OCI-LY1 (cell line): ENCODE measurements around the gene DOCK2.

ENCODE experiments used
- CTCF ChIP-seq: fragments of 200-600 bp; sonication (generic), shearing (Covaris generic); IDR thresholded peaks from 2 replicates; pipeline ENCODE4 v1.5.1; 2017; ENCODE audit warnings: mild to moderate bottlenecking, antibody characterized with exemption, low read length, moderate library complexity, mixed read lengths
- EZH2 ChIP-seq: fragments of 200-600 bp; sonication (generic), shearing (Covaris generic); IDR thresholded peaks from 2 replicates; pipeline ENCODE4 v1.8.0; 2017; ENCODE audit warnings: borderline replicate concordance, mixed run types, mild to moderate bottlenecking, antibody characterized with exemption, low read length, moderate library complexity, mixed read lengths

- no peak for TF ChIP-seq CTCF
- no peak for TF ChIP-seq EZH2
These were observed 244.7 kb downstream of the DOCK2 start for GRCh38 chr5:169881702-169882303.
